ENCODE results near the gene NFIB.

DNA sequence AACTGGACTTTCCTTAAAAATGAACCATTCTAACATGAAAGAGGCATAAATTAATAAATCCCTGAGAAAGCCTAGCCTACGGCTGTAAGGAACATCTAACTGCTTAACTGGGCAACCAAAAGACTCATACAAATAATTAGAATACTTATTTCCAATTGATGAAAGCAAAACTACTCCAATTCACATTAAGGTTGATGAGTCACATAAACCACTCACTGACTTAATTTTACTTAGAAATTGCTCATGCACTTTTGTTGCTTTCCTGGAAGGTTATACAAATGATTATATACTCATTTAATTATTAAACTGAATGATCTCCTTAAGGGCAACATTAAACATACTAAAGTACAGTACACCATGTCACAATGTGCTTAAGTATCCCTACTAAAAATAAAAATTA lies 101.9 kb downstream of the NFIB start:
- TF ChIP-seq CTCF (conservative IDR thresholded peaks at IDR 0.05 in 1 of 2, IDR thresholded peaks at IDR 0.05 in 1 of 2; ENCODE audit: low read depth in 1 of 2, low read length in 2 of 2) (no peak), EZH2 (IDR thresholded peaks at IDR 0.05; ENCODE audit: low read length, missing control alignments) (no peak)
